K562 (cell line): Measurements from ENCODE around the gene UBR4. TPM values are rescaled to one million over a fixed set of nuclear protein-coding genes. Genes with fewer than 3 reads are reported as not detected.
A peak's percentile ranks its signal among the peaks of the same experiment; 100 is the strongest.

ENCODE experiments used
- BCOR ChIP-seq: fragments of 450-650 bp; IDR thresholded peaks from 2 replicates; pipeline ENCODE4 v1.6.1; 2016
- MAFK ChIP-seq: IDR thresholded peaks from 2 replicates; pipeline ENCODE4 v1.6.1; 2011; ENCODE audit warnings: low read length, improper control_type of control experiment
- MBD2 ChIP-seq: sonication (generic); IDR thresholded peaks from 2 replicates; pipeline ENCODE4 v1.6.1; 2016; ENCODE audit warnings: low read depth, borderline replicate concordance
- MNT ChIP-seq, 2 experiments: fragments of 450-650 bp; conservative IDR thresholded peaks; 2 replicates each; pipeline ENCODE4 v1.6.1; 2017; ENCODE audit warnings: mild to moderate bottlenecking in 2 of 2, moderate library complexity in 2 of 2
- OTX1 ChIP-seq: fragments of 450-650 bp; formaldehyde crosslinking; IDR thresholded peaks from 2 replicates; pipeline ENCODE4 v1.4.0; 2022; ENCODE audit warnings: mild to moderate bottlenecking
- PML ChIP-seq: IDR thresholded peaks from 2 replicates; pipeline ENCODE4 v1.6.1; 2012; ENCODE audit warnings: low read length, inconsistent platforms
- POLR2AphosphoS2 ChIP-seq: IDR thresholded peaks from 2 replicates; pipeline ENCODE4 v1.6.1; 2012; ENCODE audit warnings: low read length, improper control_type of control experiment
- TAF1 ChIP-seq: IDR thresholded peaks from 2 replicates; pipeline ENCODE4 v1.6.1; 2011; ENCODE audit warnings: mild to moderate bottlenecking, low read length, moderate library complexity; ENCODE audit not compliant: insufficient read depth, control insufficient read depth, severe bottlenecking; ENCODE audit errors: extremely low read depth
- XRCC5 ChIP-seq: fragments of 200-400 bp; formaldehyde crosslinking; IDR thresholded peaks from 2 replicates; pipeline ENCODE4 v1.6.1; 2017; ENCODE audit warnings: low read depth, mild to moderate bottlenecking, low read length
- polyA plus RNA-seq, 8 experiments: library from polyadenylated mRNA; depleted of rRNA in 4 of 8; stranded (reverse) in 5 of 8; unstranded in 3 of 8; fragments of >200 nt; fragmentation: Nextera tagmentation in 2 of 8; fragmentation: Illumina TruSeq in 1 of 8; extraction: Ambion mirVana in 2 of 8; extraction: Trizol in 1 of 8; gene quantifications; 2 replicates each; pipeline versions ENCODE4 v1.2.1 to v1.2.3, GENCODE V29; 2011 to 2014; ENCODE audit warnings: inconsistent platforms in 1 of 8, missing spikeins in 1 of 8
- total RNA-seq, 7 experiments: library from RNA; depleted of rRNA in 6 of 7; stranded (reverse); fragments of >200 nt in 6 of 7; fragmentation: Illumina TruSeq in 2 of 7; extraction: Trizol in 2 of 7; gene quantifications; 2 replicates each; pipeline versions ENCODE4 v1.2.1 to v1.2.3, GENCODE V29; 2011 to 2021; ENCODE audit warnings: low replicate concordance in 1 of 7
- TF ChIP-seq, protein P1 (sequence below): fragments of 250-450 bp; sonication (Bioruptor Pico); IDR thresholded peaks from 2 replicates; pipeline ENCODE4 v1.5.0; 2022; ENCODE audit warnings: mild to moderate bottlenecking
- TF ChIP-seq, protein P2 (sequence below): sonication (generic); formaldehyde crosslinking; IDR thresholded peaks from 2 replicates; pipeline ENCODE4 v1.8.0; 2023; ENCODE audit warnings: mild to moderate bottlenecking, missing genetic modification reagents
- TF ChIP-seq, protein P3 (sequence below): fragments of 250-450 bp; sonication (Bioruptor Pico); IDR thresholded peaks from 2 replicates; pipeline ENCODE4 v1.5.0; 2021; ENCODE audit warnings: mild to moderate bottlenecking, borderline replicate concordance

Gene UBR4
- total and polyA plus RNA-seq, 9 of the 15 experiments (the other 6 are each of a cell fraction or from before 2014, with no cell fraction given), result 55.4 to 277 (median 123) TPM

- TF ChIP-seq POLR2AphosphoS2, result no peak
- TF ChIP-seq TAF1, result peak; percentile 97
- peak; percentile 79; the same call in 1 of the 2 replicates for TF ChIP-seq MBD2
- TF ChIP-seq OTX1 (CRISPR knock-in tag), result no peak
- TF ChIP-seq BCOR, result no peak
- TF ChIP-seq, protein P1, sequence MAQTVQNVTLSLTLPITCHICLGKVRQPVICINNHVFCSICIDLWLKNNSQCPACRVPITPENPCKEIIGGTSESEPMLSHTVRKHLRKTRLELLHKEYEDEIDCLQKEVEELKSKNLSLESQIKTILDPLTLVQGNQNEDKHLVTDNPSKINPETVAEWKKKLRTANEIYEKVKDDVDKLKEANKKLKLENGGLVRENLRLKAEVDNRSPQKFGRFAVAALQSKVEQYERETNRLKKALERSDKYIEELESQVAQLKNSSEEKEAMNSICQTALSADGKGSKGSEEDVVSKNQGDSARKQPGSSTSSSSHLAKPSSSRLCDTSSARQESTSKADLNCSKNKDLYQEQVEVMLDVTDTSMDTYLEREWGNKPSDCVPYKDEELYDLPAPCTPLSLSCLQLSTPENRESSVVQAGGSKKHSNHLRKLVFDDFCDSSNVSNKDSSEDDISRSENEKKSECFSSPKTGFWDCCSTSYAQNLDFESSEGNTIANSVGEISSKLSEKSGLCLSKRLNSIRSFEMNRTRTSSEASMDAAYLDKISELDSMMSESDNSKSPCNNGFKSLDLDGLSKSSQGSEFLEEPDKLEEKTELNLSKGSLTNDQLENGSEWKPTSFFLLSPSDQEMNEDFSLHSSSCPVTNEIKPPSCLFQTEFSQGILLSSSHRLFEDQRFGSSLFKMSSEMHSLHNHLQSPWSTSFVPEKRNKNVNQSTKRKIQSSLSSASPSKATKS, result 0 out of 2 replicates have a peak, but pooled peaks have one; percentile 50
- no peak for TF ChIP-seq PML
- peak; percentile 66; the same call in 1 of the 2 replicates for TF ChIP-seq XRCC5
- TF ChIP-seq, protein P2, sequence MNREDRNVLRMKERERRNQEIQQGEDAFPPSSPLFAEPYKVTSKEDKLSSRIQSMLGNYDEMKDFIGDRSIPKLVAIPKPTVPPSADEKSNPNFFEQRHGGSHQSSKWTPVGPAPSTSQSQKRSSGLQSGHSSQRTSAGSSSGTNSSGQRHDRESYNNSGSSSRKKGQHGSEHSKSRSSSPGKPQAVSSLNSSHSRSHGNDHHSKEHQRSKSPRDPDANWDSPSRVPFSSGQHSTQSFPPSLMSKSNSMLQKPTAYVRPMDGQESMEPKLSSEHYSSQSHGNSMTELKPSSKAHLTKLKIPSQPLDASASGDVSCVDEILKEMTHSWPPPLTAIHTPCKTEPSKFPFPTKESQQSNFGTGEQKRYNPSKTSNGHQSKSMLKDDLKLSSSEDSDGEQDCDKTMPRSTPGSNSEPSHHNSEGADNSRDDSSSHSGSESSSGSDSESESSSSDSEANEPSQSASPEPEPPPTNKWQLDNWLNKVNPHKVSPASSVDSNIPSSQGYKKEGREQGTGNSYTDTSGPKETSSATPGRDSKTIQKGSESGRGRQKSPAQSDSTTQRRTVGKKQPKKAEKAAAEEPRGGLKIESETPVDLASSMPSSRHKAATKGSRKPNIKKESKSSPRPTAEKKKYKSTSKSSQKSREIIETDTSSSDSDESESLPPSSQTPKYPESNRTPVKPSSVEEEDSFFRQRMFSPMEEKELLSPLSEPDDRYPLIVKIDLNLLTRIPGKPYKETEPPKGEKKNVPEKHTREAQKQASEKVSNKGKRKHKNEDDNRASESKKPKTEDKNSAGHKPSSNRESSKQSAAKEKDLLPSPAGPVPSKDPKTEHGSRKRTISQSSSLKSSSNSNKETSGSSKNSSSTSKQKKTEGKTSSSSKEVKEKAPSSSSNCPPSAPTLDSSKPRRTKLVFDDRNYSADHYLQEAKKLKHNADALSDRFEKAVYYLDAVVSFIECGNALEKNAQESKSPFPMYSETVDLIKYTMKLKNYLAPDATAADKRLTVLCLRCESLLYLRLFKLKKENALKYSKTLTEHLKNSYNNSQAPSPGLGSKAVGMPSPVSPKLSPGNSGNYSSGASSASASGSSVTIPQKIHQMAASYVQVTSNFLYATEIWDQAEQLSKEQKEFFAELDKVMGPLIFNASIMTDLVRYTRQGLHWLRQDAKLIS (CRISPR knock-in tag), result 0 out of 2 replicates have a peak, but pooled peaks have one; percentile 60
- TF ChIP-seq, protein P3, sequence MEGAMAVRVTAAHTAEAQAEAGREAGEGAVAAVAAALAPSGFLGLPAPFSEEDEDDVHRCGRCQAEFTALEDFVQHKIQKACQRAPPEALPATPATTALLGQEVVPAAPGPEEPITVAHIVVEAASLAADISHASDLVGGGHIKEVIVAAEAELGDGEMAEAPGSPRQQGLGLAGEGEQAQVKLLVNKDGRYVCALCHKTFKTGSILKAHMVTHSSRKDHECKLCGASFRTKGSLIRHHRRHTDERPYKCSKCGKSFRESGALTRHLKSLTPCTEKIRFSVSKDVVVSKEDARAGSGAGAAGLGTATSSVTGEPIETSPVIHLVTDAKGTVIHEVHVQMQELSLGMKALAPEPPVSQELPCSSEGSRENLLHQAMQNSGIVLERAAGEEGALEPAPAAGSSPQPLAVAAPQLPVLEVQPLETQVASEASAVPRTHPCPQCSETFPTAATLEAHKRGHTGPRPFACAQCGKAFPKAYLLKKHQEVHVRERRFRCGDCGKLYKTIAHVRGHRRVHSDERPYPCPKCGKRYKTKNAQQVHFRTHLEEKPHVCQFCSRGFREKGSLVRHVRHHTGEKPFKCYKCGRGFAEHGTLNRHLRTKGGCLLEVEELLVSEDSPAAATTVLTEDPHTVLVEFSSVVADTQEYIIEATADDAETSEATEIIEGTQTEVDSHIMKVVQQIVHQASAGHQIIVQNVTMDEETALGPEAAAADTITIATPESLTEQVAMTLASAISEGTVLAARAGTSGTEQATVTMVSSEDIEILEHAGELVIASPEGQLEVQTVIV (CRISPR knock-in tag), result no peak
- no peak for TF ChIP-seq MAFK
- peak; percentile 53 to 91 for TF ChIP-seq MNT (conservative IDR thresholded peaks at IDR 0.05)
Measured at GRCh38 chr1:19209990-19210771, at the start of gene UBR4 (continued).
